DND-41 (cell line): Measurements from ENCODE around the gene U2SURP.

Experiments
- CTCF ChIP-seq: IDR thresholded peaks from 2 replicates; pipeline ENCODE4 v1.5.1; 2012; ENCODE audit warnings: borderline replicate concordance, low read length, moderate library complexity, mild to moderate bottlenecking; ENCODE audit not compliant: poor library complexity, severe bottlenecking; ENCODE audit errors: extremely low read depth
- EZH2 ChIP-seq: IDR thresholded peaks from 3 replicates; pipeline ENCODE4 v1.6.1; 2012; ENCODE audit warnings: borderline replicate concordance, low read depth, mild to moderate bottlenecking, moderate library complexity, low read length, inconsistent platforms; ENCODE audit not compliant: severe bottlenecking

DNA sequence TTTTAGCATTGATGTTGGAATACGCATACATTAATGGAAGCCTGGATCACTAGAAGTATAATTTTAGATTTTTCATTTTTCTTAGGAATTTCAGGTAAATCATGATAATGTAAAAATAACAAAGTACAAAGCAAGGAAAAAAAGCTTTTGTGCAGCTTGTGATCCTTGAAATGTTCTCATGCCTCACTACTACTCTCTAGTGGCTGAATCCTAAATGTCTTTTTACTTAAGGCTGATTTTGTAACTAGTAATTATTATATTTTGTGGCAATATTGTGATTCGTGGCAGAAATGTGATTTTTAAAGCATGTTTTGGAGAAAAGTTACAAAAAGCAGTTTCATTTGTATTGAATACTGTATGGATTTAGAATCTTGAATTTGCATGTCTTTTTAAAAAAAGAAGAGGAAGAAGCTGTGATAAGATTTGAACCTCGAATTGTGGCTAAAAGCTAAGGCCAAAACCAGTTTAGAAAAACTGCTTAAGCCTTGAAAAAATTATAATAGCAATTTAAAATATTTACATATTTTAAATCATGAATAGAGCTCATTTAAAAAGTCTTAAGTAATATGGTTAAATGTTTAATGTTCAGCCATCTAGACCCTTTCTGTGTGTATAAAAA lies 39.0 kb downstream of the U2SURP start:
- TF ChIP-seq EZH2 = no peak
- TF ChIP-seq CTCF = peak; percentile 56
